HepG2 (cell line): ENCODE data around the gene METRNL. TPM values are rescaled to one million over a fixed set of nuclear protein-coding genes. Genes with fewer than 3 reads are reported as not detected.

Source experiments
- ATAC-seq: fragments of 200-7000 bp; cut with Tn5 transposase; 3 replicates; pipeline ENCODE4 v1.9.1; 2020; ENCODE audit warnings: mild to moderate bottlenecking, moderate library complexity
- BruUV-seq: library from RNA; stranded (reverse); fragments of 400-500 nt; replicated peaks from 2 replicates; lab custom pipeline; 2021; lab: Mats Ljungman, UMichigan
- CTCF ChIA-PET: fragments of 300-600 bp; formaldehyde crosslinking; extraction: SDS; loops from one replicate; lab custom pipeline; 2021; ENCODE audit warnings: low total read pairs, inconsistent platforms, low intra/inter-chr PET ratio; lab: Yijun Ruan, JAX
- POLR2A ChIA-PET: fragments of 350-600 bp; sonication (Branson Sonifier 250); formaldehyde crosslinking; loops from one replicate; lab custom pipeline; 2020; ENCODE audit warnings: antibody characterized with exemption, inconsistent platforms; lab: Yijun Ruan, JAX
- DNase-seq: peaks from one replicate; pipeline ENCODE4 v3.0.0-alpha.2; 2015; ENCODE audit warnings: low spot score
- FAIRE-seq: peaks from 3 replicates; lab custom pipeline; 2011; peaks lifted over from hg19 to GRCh38; lab: Jason Lieb, UNC
- H2AFZ ChIP-seq: one replicate; pipeline ENCODE4 v1.6.1; 2011; ENCODE audit warnings: low read length, inconsistent platforms
- H3K27ac ChIP-seq: fragments of 300-600 bp; 3 replicates; pipeline ENCODE4 v1.8.0; 2011; ENCODE audit warnings: mixed run types, mild to moderate bottlenecking, mixed read lengths, low read length, inconsistent platforms; ENCODE audit not compliant: insufficient read depth; ENCODE audit errors: extremely low read length
- H3K27me3 ChIP-seq, 2 experiments: fragments of 200-600 bp in 1 of 2; 2 replicates in 1 of 2; 3 replicates in 1 of 2; pipeline versions ENCODE4 v1.6.0 to v1.8.0; 2011; ENCODE audit warnings: low read length in 2 of 2, mild to moderate bottlenecking in 2 of 2, moderate library complexity in 2 of 2, inconsistent platforms in 1 of 2; ENCODE audit not compliant: insufficient read depth in 2 of 2, control insufficient read depth in 1 of 2
- H3K36me3 ChIP-seq, 2 experiments: fragments of 200-600 bp in 1 of 2; replicated peaks in 1 of 2; 2 replicates in 1 of 2; 3 replicates in 1 of 2; pipeline versions ENCODE4 v1.5.1 to v1.8.0; 2011; ENCODE audit warnings: low read length in 2 of 2, inconsistent platforms in 1 of 2; ENCODE audit not compliant: insufficient read depth in 2 of 2, control insufficient read depth in 1 of 2
- H3K4me1 ChIP-seq: 2 replicates; pipeline ENCODE4 v1.5.1; 2012; ENCODE audit warnings: low read length, inconsistent platforms; ENCODE audit not compliant: insufficient read depth
- H3K4me2 ChIP-seq: 2 replicates; pipeline ENCODE4 v1.6.0; 2011; ENCODE audit warnings: low read depth, low read length, inconsistent platforms
- H3K4me3 ChIP-seq, 3 experiments: fragments of 200-600 bp in 1 of 3; sonication (generic), shearing (Covaris generic) in 1 of 3; replicated peaks in 1 of 3; 2 replicates each; pipeline ENCODE4 v1.5.1; 2011 to 2016; ENCODE audit warnings: low read length in 3 of 3, inconsistent platforms in 2 of 3, low read depth in 2 of 3, mild to moderate bottlenecking in 2 of 3, control low read depth in 1 of 3, mixed read lengths in 1 of 3; ENCODE audit not compliant: insufficient read depth in 1 of 3
- H3K79me2 ChIP-seq: one replicate; pipeline ENCODE4 v1.6.1; 2011; ENCODE audit warnings: low read length, inconsistent platforms; ENCODE audit not compliant: insufficient read depth
- H3K9ac ChIP-seq: 2 replicates; pipeline ENCODE4 v1.6.0; 2011; ENCODE audit warnings: mild to moderate bottlenecking, low read depth, low read length, inconsistent platforms; ENCODE audit not compliant: insufficient read depth
- H3K9me3 ChIP-seq: 2 replicates; pipeline ENCODE4 v1.5.1; 2012; ENCODE audit warnings: mild to moderate bottlenecking, low read length
- H4K20me1 ChIP-seq: 2 replicates; pipeline ENCODE4 v1.6.0; 2011; ENCODE audit warnings: inconsistent platforms, mild to moderate bottlenecking, low read length, moderate library complexity; ENCODE audit not compliant: insufficient read depth
- CTCF ChIP-seq: sonication (generic); formaldehyde crosslinking; IDR thresholded peaks from 2 replicates; pipeline ENCODE4 v1.5.0; 2020; ENCODE audit warnings: mild to moderate bottlenecking, missing genetic modification reagents, moderate library complexity
- HNRNPLL ChIP-seq: fragments of 200-400 bp; formaldehyde crosslinking; IDR thresholded peaks from 2 replicates; pipeline ENCODE4 v1.6.1; 2017; ENCODE audit warnings: mild to moderate bottlenecking, low read depth, low read length; ENCODE audit not compliant: poor library complexity, severe bottlenecking
- KDM3A ChIP-seq: IDR thresholded peaks from 2 replicates; pipeline ENCODE4 v1.6.1; 2018; ENCODE audit warnings: low read depth, missing compliant biosample characterization
- MATR3 ChIP-seq: sonication (generic); formaldehyde crosslinking; IDR thresholded peaks from 2 replicates; pipeline ENCODE4 v1.4.0; 2020; ENCODE audit warnings: missing genetic modification reagents
- POGZ ChIP-seq: sonication (generic); formaldehyde crosslinking; IDR thresholded peaks from 2 replicates; pipeline ENCODE4 v1.4.0; 2020; ENCODE audit warnings: mild to moderate bottlenecking, missing genetic modification reagents
- PRPF4 ChIP-seq: fragments of 200-400 bp; formaldehyde crosslinking; IDR thresholded peaks from 2 replicates; pipeline ENCODE4 v1.6.1; 2016; ENCODE audit warnings: low read length, low read depth; ENCODE audit not compliant: poor library complexity, severe bottlenecking
- SMAD3 ChIP-seq: sonication (generic); formaldehyde crosslinking; IDR thresholded peaks from 2 replicates; pipeline ENCODE4 v1.4.0; 2020; ENCODE audit warnings: missing genetic modification reagents
- SP1 ChIP-seq, 2 experiments: fragments of 450-650 bp in 1 of 2; sonication (generic) in 1 of 2; formaldehyde crosslinking in 1 of 2; IDR thresholded peaks; 2 replicates each; pipeline versions ENCODE4 v1.4.0 to v1.6.1; 2016 to 2020; ENCODE audit warnings: missing genetic modification reagents in 1 of 2
- SUZ12 ChIP-seq: fragments of 150-350 bp; IDR thresholded peaks from 2 replicates; pipeline ENCODE4 v1.6.1; 2014; ENCODE audit warnings: low read depth, low read length
- TAF15 ChIP-seq: fragments of 200-400 bp; formaldehyde crosslinking; IDR thresholded peaks from one replicate; pipeline ENCODE4 v1.6.1; 2018; ENCODE audit warnings: mild to moderate bottlenecking, low read depth, low read length; ENCODE audit not compliant: poor library complexity, severe bottlenecking
- TEAD2 ChIP-seq: sonication (generic); formaldehyde crosslinking; IDR thresholded peaks from 2 replicates; pipeline ENCODE4 v1.9.0; 2021; ENCODE audit warnings: missing genetic modification reagents
- ZBTB8A ChIP-seq: sonication (generic); formaldehyde crosslinking; IDR thresholded peaks from 2 replicates; pipeline ENCODE4 v1.4.0; 2020; ENCODE audit warnings: mild to moderate bottlenecking, low read depth, missing genetic modification reagents, borderline replicate concordance
- WGBS: methylation state at CpG from one replicate; pipeline ENCODE4 v1.1.6; 2017; ENCODE audit warnings: low lambda C conversion rate; 5-methylcytosine and 5-hydroxymethylcytosine counted together
- in situ Hi-C: cut with HindIII; loops from 2 replicates; pipeline ENCODE4 v1.10.0; 2017; ENCODE audit warnings: low pct_unique_long_range_greater_than_20kb; ENCODE audit not compliant: extremely low pct_ligation_motif_present
- intact Hi-C: fragments of 100-400 bp; cut with micrococcal nuclease; formaldehyde crosslinking; loops from one replicate; pipeline ENCODE4 v1.10.0; 2022; ENCODE audit not compliant: unreplicated experiment
- polyA plus RNA-seq, 8 experiments: library from polyadenylated mRNA; depleted of rRNA in 3 of 8; stranded (reverse) in 7 of 8; unstranded in 1 of 8; fragments of >200 nt; fragmentation: Illumina TruSeq in 4 of 8; extraction: Trizol in 4 of 8; gene quantifications; 2 replicates each; pipeline versions ENCODE4 v1.2.1 to v1.2.3, GENCODE V29; 2011 to 2016; ENCODE audit warnings: low read depth in 4 of 8, missing spikeins in 1 of 8, mixed read lengths in 1 of 8; ENCODE audit not compliant: insufficient read depth in 1 of 8
- total RNA-seq, 5 experiments: library from RNA; depleted of rRNA; stranded (reverse); fragments of >200 nt; fragmentation: Illumina TruSeq; extraction: Trizol; gene quantifications; 2 replicates each; pipeline ENCODE4 v1.2.3, GENCODE V29; 2016; ENCODE audit warnings: low read depth in 1 of 5
- TF ChIP-seq, protein P1 (sequence below): sonication (generic); formaldehyde crosslinking; IDR thresholded peaks from 2 replicates; pipeline ENCODE4 v1.5.1; 2020; ENCODE audit warnings: mild to moderate bottlenecking, missing genetic modification reagents, moderate library complexity
- TF ChIP-seq, protein P2 (sequence below): sonication (generic); formaldehyde crosslinking; IDR thresholded peaks from 2 replicates; pipeline ENCODE4 v1.4.0; 2020; ENCODE audit warnings: missing genetic modification reagents

The METRNL gene
- total and polyA plus RNA-seq, 2 of the 13 experiments (the other 11 are each of a cell fraction or from before 2014, with no cell fraction given): 0.66 to 0.84 TPM

GRCh38 chr17:83131401-83132011 is 52.1 kb downstream of the METRNL start:
- BruUV-seq: no TSS peak
- in situ Hi-C loops: no loop called here
- no peak for DNase-seq
- no peak for ATAC-seq
- Histone ChIP-seq H3K4me2 (no peak overlapping the region), H3K9ac (no peak overlapping the region), H4K20me1 (no peaks in the 10 kb centered on the region), H3K27me3 (peaks cover 20 to 67% of the 10 kb centered on the region in 2 experiments), H3K9me3 (no peaks in the 10 kb centered on the region), H3K79me2 (no peaks in the 10 kb centered on the region), H3K27ac (no peak overlapping the region), H3K36me3 (no peaks in the 10 kb centered on the region), H2AFZ (no peak overlapping the region), H3K4me1 (peaks cover 19% of the 10 kb centered on the region), H3K4me3 (no peak overlapping the region)
- ChIA-PET CTCF (no interaction called here), POLR2A (interaction anchor here (1.7 kb wide), 1 partner anchor 80 kb away, joined by 3 read pairs; no protein-coding TSS in a partner anchor)
- intact Hi-C loops: no loop called here
- 51% methylated on average over 11 of the region's 14 CpGs for WGBS
- FAIRE-seq: no peak
- TF ChIP-seq PRPF4 (no peak), SMAD3 (no peak), HNRNPLL (no peak), KDM3A (CRISPR knock-in tag) (no peak), MATR3 (CRISPR knock-in tag) (no peak), SUZ12 (no peak), TEAD2 (CRISPR knock-in tag) (no peak), CTCF (CRISPR knock-in tag) (no peak), SP1 (IDR thresholded peaks at IDR 0.05) (no peak), SP1 (CRISPR knock-in tag; IDR thresholded peaks at IDR 0.05) (no peak), ZBTB8A (no peak), TAF15 (no peak), POGZ (no peak)
- TF ChIP-seq, protein P1, sequence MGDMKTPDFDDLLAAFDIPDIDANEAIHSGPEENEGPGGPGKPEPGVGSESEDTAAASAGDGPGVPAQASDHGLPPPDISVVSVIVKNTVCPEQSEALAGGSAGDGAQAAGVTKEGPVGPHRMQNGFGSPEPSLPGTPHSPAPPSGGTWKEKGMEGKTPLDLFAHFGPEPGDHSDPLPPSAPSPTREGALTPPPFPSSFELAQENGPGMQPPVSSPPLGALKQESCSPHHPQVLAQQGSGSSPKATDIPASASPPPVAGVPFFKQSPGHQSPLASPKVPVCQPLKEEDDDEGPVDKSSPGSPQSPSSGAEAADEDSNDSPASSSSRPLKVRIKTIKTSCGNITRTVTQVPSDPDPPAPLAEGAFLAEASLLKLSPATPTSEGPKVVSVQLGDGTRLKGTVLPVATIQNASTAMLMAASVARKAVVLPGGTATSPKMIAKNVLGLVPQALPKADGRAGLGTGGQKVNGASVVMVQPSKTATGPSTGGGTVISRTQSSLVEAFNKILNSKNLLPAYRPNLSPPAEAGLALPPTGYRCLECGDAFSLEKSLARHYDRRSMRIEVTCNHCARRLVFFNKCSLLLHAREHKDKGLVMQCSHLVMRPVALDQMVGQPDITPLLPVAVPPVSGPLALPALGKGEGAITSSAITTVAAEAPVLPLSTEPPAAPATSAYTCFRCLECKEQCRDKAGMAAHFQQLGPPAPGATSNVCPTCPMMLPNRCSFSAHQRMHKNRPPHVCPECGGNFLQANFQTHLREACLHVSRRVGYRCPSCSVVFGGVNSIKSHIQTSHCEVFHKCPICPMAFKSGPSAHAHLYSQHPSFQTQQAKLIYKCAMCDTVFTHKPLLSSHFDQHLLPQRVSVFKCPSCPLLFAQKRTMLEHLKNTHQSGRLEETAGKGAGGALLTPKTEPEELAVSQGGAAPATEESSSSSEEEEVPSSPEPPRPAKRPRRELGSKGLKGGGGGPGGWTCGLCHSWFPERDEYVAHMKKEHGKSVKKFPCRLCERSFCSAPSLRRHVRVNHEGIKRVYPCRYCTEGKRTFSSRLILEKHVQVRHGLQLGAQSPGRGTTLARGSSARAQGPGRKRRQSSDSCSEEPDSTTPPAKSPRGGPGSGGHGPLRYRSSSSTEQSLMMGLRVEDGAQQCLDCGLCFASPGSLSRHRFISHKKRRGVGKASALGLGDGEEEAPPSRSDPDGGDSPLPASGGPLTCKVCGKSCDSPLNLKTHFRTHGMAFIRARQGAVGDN: no peak
- TF ChIP-seq, protein P2, sequence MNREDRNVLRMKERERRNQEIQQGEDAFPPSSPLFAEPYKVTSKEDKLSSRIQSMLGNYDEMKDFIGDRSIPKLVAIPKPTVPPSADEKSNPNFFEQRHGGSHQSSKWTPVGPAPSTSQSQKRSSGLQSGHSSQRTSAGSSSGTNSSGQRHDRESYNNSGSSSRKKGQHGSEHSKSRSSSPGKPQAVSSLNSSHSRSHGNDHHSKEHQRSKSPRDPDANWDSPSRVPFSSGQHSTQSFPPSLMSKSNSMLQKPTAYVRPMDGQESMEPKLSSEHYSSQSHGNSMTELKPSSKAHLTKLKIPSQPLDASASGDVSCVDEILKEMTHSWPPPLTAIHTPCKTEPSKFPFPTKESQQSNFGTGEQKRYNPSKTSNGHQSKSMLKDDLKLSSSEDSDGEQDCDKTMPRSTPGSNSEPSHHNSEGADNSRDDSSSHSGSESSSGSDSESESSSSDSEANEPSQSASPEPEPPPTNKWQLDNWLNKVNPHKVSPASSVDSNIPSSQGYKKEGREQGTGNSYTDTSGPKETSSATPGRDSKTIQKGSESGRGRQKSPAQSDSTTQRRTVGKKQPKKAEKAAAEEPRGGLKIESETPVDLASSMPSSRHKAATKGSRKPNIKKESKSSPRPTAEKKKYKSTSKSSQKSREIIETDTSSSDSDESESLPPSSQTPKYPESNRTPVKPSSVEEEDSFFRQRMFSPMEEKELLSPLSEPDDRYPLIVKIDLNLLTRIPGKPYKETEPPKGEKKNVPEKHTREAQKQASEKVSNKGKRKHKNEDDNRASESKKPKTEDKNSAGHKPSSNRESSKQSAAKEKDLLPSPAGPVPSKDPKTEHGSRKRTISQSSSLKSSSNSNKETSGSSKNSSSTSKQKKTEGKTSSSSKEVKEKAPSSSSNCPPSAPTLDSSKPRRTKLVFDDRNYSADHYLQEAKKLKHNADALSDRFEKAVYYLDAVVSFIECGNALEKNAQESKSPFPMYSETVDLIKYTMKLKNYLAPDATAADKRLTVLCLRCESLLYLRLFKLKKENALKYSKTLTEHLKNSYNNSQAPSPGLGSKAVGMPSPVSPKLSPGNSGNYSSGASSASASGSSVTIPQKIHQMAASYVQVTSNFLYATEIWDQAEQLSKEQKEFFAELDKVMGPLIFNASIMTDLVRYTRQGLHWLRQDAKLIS: no peak
